Left lung (tissue), 10 donors: ENCODE results near the gene CCDC120. TPM values are rescaled to one million over a fixed set of nuclear protein-coding genes. Genes with fewer than 3 reads are reported as not detected.

ENCODE experiments used
- ATAC-seq: fragments of 200-7000 bp; cut with Tn5 transposase; one replicate; pipeline ENCODE4 v1.9.1; 2020; ENCODE audit warnings: moderate library complexity
- DNase-seq, 4 donors: peaks; one replicate each; pipeline ENCODE4 v3.0.0-alpha.2; 2013 to 2020
- H3K27ac ChIP-seq, 2 donors: fragments of 200-600 bp; sonication (generic) in 1 of 2; one replicate each; pipeline versions ENCODE4 v1.5.0 to v1.8.0; 2020 to 2021
- H3K27me3 ChIP-seq, 2 donors: fragments of 200-600 bp; sonication (generic) in 1 of 2; one replicate each; pipeline versions ENCODE4 v1.5.0 to v1.8.0; 2020 to 2021
- H3K36me3 ChIP-seq, 2 donors: fragments of 200-600 bp; sonication (generic) in 1 of 2; one replicate each; pipeline versions ENCODE4 v1.5.0 to v1.8.0; 2020 to 2021
- H3K4me1 ChIP-seq, 2 donors: fragments of 200-600 bp; one replicate each; pipeline ENCODE4 v1.8.0; 2021
- H3K4me3 ChIP-seq, 2 donors: fragments of 200-600 bp; sonication (generic) in 1 of 2; one replicate each; pipeline versions ENCODE4 v1.5.0 to v1.8.0; 2020 to 2021; ENCODE audit warnings: mild to moderate bottlenecking in 1 of 2
- H3K9me3 ChIP-seq, 2 donors: fragments of 200-600 bp; sonication (generic) in 1 of 2; one replicate each; pipeline versions ENCODE4 v1.5.0 to v1.8.0; 2020 to 2021
- CTCF ChIP-seq, 2 donors: fragments of 200-600 bp; sonication (generic) in 1 of 2; IDR thresholded peaks; one replicate each; pipeline versions ENCODE4 v1.5.0 to v1.8.0; 2021; ENCODE audit warnings: antibody characterized with exemption in 2 of 2
- intact Hi-C, 2 donors: fragments of 100-400 bp; cut with DNase I; formaldehyde crosslinking; loops; one replicate each; pipeline versions ENCODE4 v1.11.2 to v1.14.2; 2022
- polyA plus RNA-seq, 6 donors: library from polyadenylated mRNA; unstranded; fragments of 120-200 nt; gene quantifications; one replicate each; pipeline ENCODE4 v1.2.1, GENCODE V29; 2013; ENCODE audit not compliant: insufficient read length in 6 of 6
- total RNA-seq, 2 donors: library from RNA; stranded (reverse); fragmentation: NEBNext Ultra II Directional; extraction: Animal tissue kit (Norgen Biotek cat#: 25700); gene quantifications; one replicate each; pipeline ENCODE4 v1.2.1, GENCODE V29; 2021
- donor health status: DM: no; HTN: yes; CAD: no.
- donor health status: DM: no; HTN: no; CAD: no.

Gene CCDC120
- total and polyA plus RNA-seq, 8 donors, result 9.7 to 19.5 (median 15.0) TPM

- DNase-seq (no peak), ATAC-seq (no peak)
- Histone ChIP-seq H3K4me1 (no peaks in the 10 kb centered on the region), H3K9me3 (no peaks in the 10 kb centered on the region), H3K36me3 (peaks cover 0 to 68% of the 10 kb centered on the region in 2 donors), H3K27ac (no peak overlapping the region), H3K4me3 (no peak overlapping the region), H3K27me3 (no peaks in the 10 kb centered on the region)
- intact Hi-C loops, result no loop called here
- no peak for TF ChIP-seq CTCF (IDR thresholded peaks at IDR 0.05)
These were observed 57.9 kb downstream of the CCDC120 start for GRCh38 chrX:49116716-49117115.

GRCh38 chrX:49117581-49117980 is 58.8 kb downstream of the CCDC120 start:
- no peak for TF ChIP-seq CTCF (IDR thresholded peaks at IDR 0.05)
- H3K4me3 ChIP-seq, result no peak overlapping the region
- peaks cover 0 to 4% of the 10 kb centered on the region in 2 donors for H3K4me1 ChIP-seq
- no peaks in the 10 kb centered on the region for H3K9me3 ChIP-seq
- ATAC-seq (no peak), DNase-seq (no peak)
- peaks cover 0 to 59% of the 10 kb centered on the region in 2 donors for H3K36me3 ChIP-seq
- H3K27ac ChIP-seq, result no peak overlapping the region
- intact Hi-C loops, result no loop called here
- no peaks in the 10 kb centered on the region for H3K27me3 ChIP-seq

Other genes starting within 250 kb of the CCDC120 start
- not detected for gene ERAS, start 232.5 kb upstream of the CCDC120 start, total RNA-seq
- gene ERAS, start 232.5 kb upstream of the CCDC120 start, polyA plus RNA-seq, result under 1 TPM in 5 of 6 donors, not detected in 1; 0.14 to 0.52 (median 0.26) TPM
- 1 to 10 TPM; 2.3 to 3.9 TPM for gene PCSK1N, start 223.4 kb upstream of the CCDC120 start, total RNA-seq
- 1 to 10 TPM; 1.4 to 4.9 (median 3.4) TPM for gene PCSK1N, start 223.4 kb upstream of the CCDC120 start, polyA plus RNA-seq
- gene TIMM17B, start 161.2 kb upstream of the CCDC120 start, total RNA-seq, result 10 to 100 TPM; 36.7 to 41.0 TPM
- gene TIMM17B, start 161.2 kb upstream of the CCDC120 start, polyA plus RNA-seq, result 10 to 100 TPM; 29.5 to 36.0 (median 33.4) TPM
- 10 to 100 TPM; 56.3 to 68.2 TPM for gene PQBP1, start 161.1 kb upstream of the CCDC120 start, total RNA-seq
- gene PQBP1, start 161.1 kb upstream of the CCDC120 start, polyA plus RNA-seq, result 10 to 100 TPM; 74.0 to 84.6 (median 79.8) TPM
- 10 to 100 TPM; 38.0 to 39.4 TPM for gene SLC35A2, start 147.4 kb upstream of the CCDC120 start, total RNA-seq
- gene SLC35A2, start 147.4 kb upstream of the CCDC120 start, polyA plus RNA-seq, result 10 to 100 TPM; 21.5 to 27.2 (median 22.6) TPM
- 10 to 100 TPM; 14.2 to 17.7 TPM for gene PIM2, start 140.0 kb upstream of the CCDC120 start, total RNA-seq
- 1 to 10 TPM; 4.6 to 8.3 (median 5.0) TPM for gene PIM2, start 140.0 kb upstream of the CCDC120 start, polyA plus RNA-seq
- 10 to 100 TPM; 38.1 to 41.7 TPM for gene OTUD5, start 101.4 kb upstream of the CCDC120 start, total RNA-seq
- 10 to 100 TPM; 56.4 to 60.4 (median 59.6) TPM for gene OTUD5, start 101.4 kb upstream of the CCDC120 start, polyA plus RNA-seq
- 1 to 10 TPM; 2.3 to 4.3 TPM for gene KCND1, start 87.2 kb upstream of the CCDC120 start, total RNA-seq
- gene KCND1, start 87.2 kb upstream of the CCDC120 start, polyA plus RNA-seq, result 1 to 10 TPM; 4.0 to 5.7 (median 4.5) TPM
- gene GRIPAP1, start 56.7 kb upstream of the CCDC120 start, total RNA-seq, result 10 to 100 TPM; 36.1 to 52.2 TPM
- 10 to 100 TPM; 49.1 to 67.1 (median 61.3) TPM for gene GRIPAP1, start 56.7 kb upstream of the CCDC120 start, polyA plus RNA-seq
- 10 to 100 TPM; 48.0 to 63.5 TPM for gene TFE3, start 15.6 kb upstream of the CCDC120 start, total RNA-seq
- gene TFE3, start 15.6 kb upstream of the CCDC120 start, polyA plus RNA-seq, result 10 to 100 TPM; 36.2 to 46.6 (median 40.2) TPM
- gene PRAF2, start 15.0 kb downstream of the CCDC120 start, total RNA-seq, result 10 to 100 TPM; 37.3 to 40.0 TPM
- gene PRAF2, start 15.0 kb downstream of the CCDC120 start, polyA plus RNA-seq, result 10 to 100 TPM; 26.6 to 38.0 (median 33.3) TPM
- 10 to 100 TPM; 47.5 to 51.6 TPM for gene WDR45, start 20.9 kb downstream of the CCDC120 start, total RNA-seq
- gene WDR45, start 20.9 kb downstream of the CCDC120 start, polyA plus RNA-seq, result 10 to 100 TPM; 45.8 to 61.5 (median 48.2) TPM
- gene GPKOW, start 64.7 kb downstream of the CCDC120 start, total RNA-seq, result 10 to 100 TPM; 15.5 to 15.7 TPM
- gene GPKOW, start 64.7 kb downstream of the CCDC120 start, polyA plus RNA-seq, result 10 to 100 TPM; 19.9 to 24.8 (median 22.2) TPM
- gene MAGIX, start 103.8 kb downstream of the CCDC120 start, total RNA-seq, result 1 to 10 TPM; 5.6 to 9.4 TPM
- gene MAGIX, start 103.8 kb downstream of the CCDC120 start, polyA plus RNA-seq, result 1 to 10 TPM; 1.6 to 4.0 (median 2.2) TPM
- gene PLP2, start 112.9 kb downstream of the CCDC120 start, total RNA-seq, result 100 to 1,000 TPM in 1 of 2 donors, 10 to 100 TPM in 1; 79.8 to 241 TPM
- gene PLP2, start 112.9 kb downstream of the CCDC120 start, polyA plus RNA-seq, result 10 to 100 TPM; 42.7 to 62.7 (median 49.7) TPM
- gene PRICKLE3, start 127.4 kb downstream of the CCDC120 start, total RNA-seq, result 10 to 100 TPM; 14.0 to 17.6 TPM
- 1 to 10 TPM; 5.5 to 6.6 (median 5.6) TPM for gene PRICKLE3, start 127.4 kb downstream of the CCDC120 start, polyA plus RNA-seq
- 1 to 10 TPM; 2.1 to 3.0 TPM for gene SYP, start 141.2 kb downstream of the CCDC120 start, total RNA-seq
- gene SYP, start 141.2 kb downstream of the CCDC120 start, polyA plus RNA-seq, result 1 to 10 TPM; 2.7 to 4.2 (median 3.1) TPM
- under 1 TPM; 0.21 to 0.73 TPM for gene CACNA1F, start 174.3 kb downstream of the CCDC120 start, total RNA-seq
- gene CACNA1F, start 174.3 kb downstream of the CCDC120 start, polyA plus RNA-seq, result under 1 TPM; 0.20 to 0.63 (median 0.25) TPM
- 10 to 100 TPM; 14.4 to 16.8 TPM for gene CCDC22, start 176.5 kb downstream of the CCDC120 start, total RNA-seq
- gene CCDC22, start 176.5 kb downstream of the CCDC120 start, polyA plus RNA-seq, result 10 to 100 TPM; 12.9 to 16.3 (median 14.6) TPM
- under 1 TPM; 0.29 to 0.45 TPM for gene FOXP3, start 205.7 kb downstream of the CCDC120 start, total RNA-seq
- gene FOXP3, start 205.7 kb downstream of the CCDC120 start, polyA plus RNA-seq, result 1 to 10 TPM in 1 of 6 donors, under 1 TPM in 5; 0.41 to 1.0 (median 0.59) TPM
- gene PPP1R3F, start 210.8 kb downstream of the CCDC120 start, total RNA-seq, result 1 to 10 TPM; 4.5 to 5.0 TPM
- gene PPP1R3F, start 210.8 kb downstream of the CCDC120 start, polyA plus RNA-seq, result 1 to 10 TPM; 5.5 to 7.5 (median 6.5) TPM
- gene GAGE10, start 244.6 kb downstream of the CCDC120 start, total RNA-seq, result not detected
- gene GAGE10, start 244.6 kb downstream of the CCDC120 start, polyA plus RNA-seq, result under 1 TPM in 2 of 6 donors, not detected in 4; 0.31 to 0.33 TPM